Type B pancreatic cell (in vitro differentiated cells): Measurements from ENCODE around the gene SLC1A2. TPM values are rescaled to one million over a fixed set of nuclear protein-coding genes. Genes with fewer than 3 reads are reported as not detected.

Source experiments
- DNase-seq: peaks from one replicate; pipeline ENCODE4 v3.0.0; 2021; ENCODE audit warnings: mixed read lengths; ENCODE audit not compliant: unreplicated experiment; ENCODE audit errors: extremely low spot score
- H3K27ac Mint-ChIP-seq: 2 replicates; pipeline ENCODE4 v1.8.0; 2021; ENCODE audit warnings: mild to moderate bottlenecking, mixed read lengths
- H3K27me3 Mint-ChIP-seq: 2 replicates; pipeline ENCODE4 v1.8.0; 2021; ENCODE audit warnings: mixed read lengths
- H3K36me3 Mint-ChIP-seq: 2 replicates; pipeline ENCODE4 v1.8.0; 2021; ENCODE audit warnings: mixed read lengths
- H3K4me1 Mint-ChIP-seq: one replicate; pipeline ENCODE4 v1.8.0; 2021; ENCODE audit warnings: mixed read lengths; ENCODE audit not compliant: unreplicated experiment
- H3K4me3 Mint-ChIP-seq: 2 replicates; pipeline ENCODE4 v1.8.0; 2021; ENCODE audit warnings: mild to moderate bottlenecking, mixed read lengths
- H3K9me3 Mint-ChIP-seq: 2 replicates; pipeline ENCODE4 v1.8.0; 2021; ENCODE audit warnings: mixed read lengths
- CTCF ChIP-seq: fragments of 200-600 bp; sonication (generic); conservative IDR thresholded peaks from 2 replicates; pipeline ENCODE4 v1.5.0; 2021; ENCODE audit warnings: antibody characterized with exemption, mild to moderate bottlenecking
- total RNA-seq: library from RNA; stranded (reverse); gene quantifications from 2 replicates; pipeline ENCODE4 v1.2.1, GENCODE V29; 2021; ENCODE audit warnings: low replicate concordance

The SLC1A2 gene
- total RNA-seq, 1 donor from 2014 or later = 7.4 TPM

GRCh38 chr11:35303596-35304385 is 115.6 kb downstream of the SLC1A2 start:
- H3K4me3 Mint-ChIP-seq = no peak overlapping the region
- H3K36me3 Mint-ChIP-seq = no peaks in the 10 kb centered on the region
- DNase-seq = no peak

GRCh38 chr11:35302398-35302797 is 117.0 kb downstream of the SLC1A2 start:
- TF ChIP-seq CTCF = no peak
- no peaks in the 10 kb centered on the region for H3K4me1 Mint-ChIP-seq
- no peak overlapping the region for H3K4me3 Mint-ChIP-seq
- H3K27me3 Mint-ChIP-seq = no peaks in the 10 kb centered on the region
- no peaks in the 10 kb centered on the region for H3K36me3 Mint-ChIP-seq
- H3K27ac Mint-ChIP-seq = no peak overlapping the region
- no peak for DNase-seq
- no peaks in the 10 kb centered on the region for H3K9me3 Mint-ChIP-seq

More at GRCh38 chr11:35303596-35304385, 115.6 kb downstream of the SLC1A2 start:
- TF ChIP-seq CTCF = no peak
- H3K9me3 Mint-ChIP-seq = no peaks in the 10 kb centered on the region
- no peaks in the 10 kb centered on the region for H3K27me3 Mint-ChIP-seq
- H3K27ac Mint-ChIP-seq = no peak overlapping the region
- no peaks in the 10 kb centered on the region for H3K4me1 Mint-ChIP-seq

GRCh38 chr11:35298369-35298768 is 121.0 kb downstream of the SLC1A2 start:
- Mint-ChIP-seq H3K4me1 (no peaks in the 10 kb centered on the region), H3K4me3 (no peak overlapping the region), H3K36me3 (no peaks in the 10 kb centered on the region), H3K9me3 (no peaks in the 10 kb centered on the region), H3K27me3 (no peaks in the 10 kb centered on the region), H3K27ac (no peak overlapping the region)
- TF ChIP-seq CTCF = no peak
- DNase-seq = no peak

- no peak for DNase-seq
- no peak overlapping the region for H3K27ac Mint-ChIP-seq
- no peaks in the 10 kb centered on the region for H3K36me3 Mint-ChIP-seq
- no peak overlapping the region for H3K4me3 Mint-ChIP-seq
- no peaks in the 10 kb centered on the region for H3K27me3 Mint-ChIP-seq
- TF ChIP-seq CTCF = no peak
- H3K4me1 Mint-ChIP-seq = peaks cover 13% of the 10 kb centered on the region
- no peaks in the 10 kb centered on the region for H3K9me3 Mint-ChIP-seq
These were observed 123.6 kb downstream of the SLC1A2 start for GRCh38 chr11:35295751-35296150.

GRCh38 chr11:35293699-35294098 is 125.7 kb downstream of the SLC1A2 start:
- Mint-ChIP-seq H3K27ac (no peak overlapping the region), H3K4me1 (peaks cover 13% of the 10 kb centered on the region), H3K9me3 (no peaks in the 10 kb centered on the region), H3K27me3 (no peaks in the 10 kb centered on the region), H3K36me3 (no peaks in the 10 kb centered on the region), H3K4me3 (no peak overlapping the region)
- TF ChIP-seq CTCF = no peak
- no peak for DNase-seq
